ENCODE measurements around the gene SSTR3.

DNA sequence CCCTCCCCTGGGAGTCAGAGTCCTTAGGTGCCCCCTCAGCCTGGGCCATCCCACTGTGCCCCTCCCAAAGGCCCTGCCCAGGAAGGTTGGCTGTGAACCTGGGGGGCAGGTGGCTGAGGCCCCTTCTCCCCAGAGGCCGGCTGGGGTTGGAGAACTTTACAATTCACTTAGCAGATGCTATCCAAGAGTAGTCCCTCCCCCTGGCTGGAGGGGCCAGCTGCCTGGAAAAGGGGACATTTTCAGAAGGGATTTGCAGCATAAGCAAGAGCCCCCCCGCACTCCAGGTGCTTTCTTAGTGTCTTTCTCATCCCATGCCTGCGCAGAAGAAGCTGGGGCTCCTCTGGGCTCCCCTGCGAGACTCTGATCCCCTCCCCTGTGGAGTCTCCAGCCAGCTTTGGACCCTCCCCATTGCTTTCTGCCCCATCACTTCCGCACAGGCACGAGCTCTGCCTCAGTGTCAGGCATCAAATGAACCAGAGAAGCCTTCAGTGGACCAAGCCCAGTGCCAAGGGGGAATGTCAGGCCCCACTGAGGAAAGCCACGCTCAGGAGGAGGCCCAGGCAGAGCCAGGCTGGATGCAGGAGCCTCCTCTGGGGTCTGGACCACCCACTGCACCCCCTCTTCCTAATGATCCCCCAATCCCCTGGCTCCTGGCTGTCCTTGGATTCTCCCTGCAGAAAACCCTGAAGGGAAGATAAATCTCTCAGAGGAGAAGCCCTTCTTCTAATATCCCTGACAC lies 3.7 kb downstream of the SSTR3 start:
- TF ChIP-seq, protein P1, sequence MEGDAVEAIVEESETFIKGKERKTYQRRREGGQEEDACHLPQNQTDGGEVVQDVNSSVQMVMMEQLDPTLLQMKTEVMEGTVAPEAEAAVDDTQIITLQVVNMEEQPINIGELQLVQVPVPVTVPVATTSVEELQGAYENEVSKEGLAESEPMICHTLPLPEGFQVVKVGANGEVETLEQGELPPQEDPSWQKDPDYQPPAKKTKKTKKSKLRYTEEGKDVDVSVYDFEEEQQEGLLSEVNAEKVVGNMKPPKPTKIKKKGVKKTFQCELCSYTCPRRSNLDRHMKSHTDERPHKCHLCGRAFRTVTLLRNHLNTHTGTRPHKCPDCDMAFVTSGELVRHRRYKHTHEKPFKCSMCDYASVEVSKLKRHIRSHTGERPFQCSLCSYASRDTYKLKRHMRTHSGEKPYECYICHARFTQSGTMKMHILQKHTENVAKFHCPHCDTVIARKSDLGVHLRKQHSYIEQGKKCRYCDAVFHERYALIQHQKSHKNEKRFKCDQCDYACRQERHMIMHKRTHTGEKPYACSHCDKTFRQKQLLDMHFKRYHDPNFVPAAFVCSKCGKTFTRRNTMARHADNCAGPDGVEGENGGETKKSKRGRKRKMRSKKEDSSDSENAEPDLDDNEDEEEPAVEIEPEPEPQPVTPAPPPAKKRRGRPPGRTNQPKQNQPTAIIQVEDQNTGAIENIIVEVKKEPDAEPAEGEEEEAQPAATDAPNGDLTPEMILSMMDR (IDR thresholded peaks at IDR 0.05; ENCODE audit: insufficient read depth, low read depth, low read length): no peak
- TF ChIP-seq EZH2 (IDR thresholded peaks at IDR 0.05; ENCODE audit: insufficient read depth, low read length): no peak
